ENCODE data around the gene GDPD1.
A peak's percentile ranks its signal among the peaks of the same experiment; 100 is the strongest.
"Not testable (repeated sequence)": the region's sequence is repeated elsewhere in the genome, so short reads cannot be mapped to it uniquely, and the experiment has no call there.

GDPD1 gene

GRCh38 chr17:59275618-59276017 lies 55.3 kb downstream of the GDPD1 start:
- TF ChIP-seq CTCF (IDR thresholded peaks at IDR 0.05; ENCODE audit: low read length, missing control alignments), result no peak
- no peak for DNase-seq (ENCODE audit: low read depth)
- H3K4me3 ChIP-seq (replicated peaks; ENCODE audit: low read depth, low read length), result no peak overlapping the region

- DNase-seq (ENCODE audit: low read depth), result no peak
- H3K4me3 ChIP-seq (replicated peaks; ENCODE audit: low read depth, low read length), result no peak overlapping the region
- TF ChIP-seq CTCF (IDR thresholded peaks at IDR 0.05; ENCODE audit: low read length, missing control alignments), result no peak
These were observed 56.7 kb downstream of the GDPD1 start for GRCh38 chr17:59277031-59277430.

- TF ChIP-seq CTCF (IDR thresholded peaks at IDR 0.05; ENCODE audit: low read length, missing control alignments), result no peak
- H3K4me3 ChIP-seq (replicated peaks; ENCODE audit: low read depth, low read length), result no peak overlapping the region
- no peak for DNase-seq (ENCODE audit: low read depth)
These were observed 58.1 kb downstream of the GDPD1 start for GRCh38 chr17:59278406-59278805.

- TF ChIP-seq CTCF (IDR thresholded peaks at IDR 0.05; ENCODE audit: low read length, missing control alignments), result no peak
- H3K4me3 ChIP-seq (replicated peaks; ENCODE audit: low read depth, low read length), result no peak overlapping the region
- no peak for DNase-seq (ENCODE audit: low read depth)
These were observed 64.0 kb downstream of the GDPD1 start for GRCh38 chr17:59284317-59284716.

- peak; percentile 67 for DNase-seq (ENCODE audit: low read depth)
- H3K4me3 ChIP-seq (replicated peaks; ENCODE audit: low read depth, low read length), result no peak overlapping the region
- no peak for TF ChIP-seq CTCF (IDR thresholded peaks at IDR 0.05; ENCODE audit: low read length, missing control alignments)
These were observed 67.1 kb downstream of the GDPD1 start for GRCh38 chr17:59287452-59287851.

GRCh38 chr17:59287891-59288290 lies 67.6 kb downstream of the GDPD1 start:
- no peak overlapping the region for H3K4me3 ChIP-seq (replicated peaks; ENCODE audit: low read depth, low read length)
- TF ChIP-seq CTCF (IDR thresholded peaks at IDR 0.05; ENCODE audit: low read length, missing control alignments), result no peak
- DNase-seq (ENCODE audit: low read depth), result peak; percentile 17

- TF ChIP-seq CTCF (IDR thresholded peaks at IDR 0.05; ENCODE audit: low read length, missing control alignments), result no peak
- no peak for DNase-seq (ENCODE audit: low read depth)
- H3K4me3 ChIP-seq (replicated peaks; ENCODE audit: low read depth, low read length), result no peak overlapping the region
These were observed 69.6 kb downstream of the GDPD1 start for GRCh38 chr17:59289981-59290301.

- H3K4me3 ChIP-seq (replicated peaks; ENCODE audit: low read depth, low read length); DNase-seq (ENCODE audit: low read depth): not testable (repeated sequence)
These were observed 70.1 kb downstream of the GDPD1 start for GRCh38 chr17:59290302-59290998.
